OCI-LY7 (cell line): Measurements from ENCODE around the gene TMEM218. TPM values are rescaled to one million over a fixed set of nuclear protein-coding genes. Genes with fewer than 3 reads are reported as not detected.
A peak's percentile ranks its signal among the peaks of the same experiment; 100 is the strongest.

ENCODE experiments used
- BruUV-seq: library from RNA; stranded (reverse); fragments of 400-500 nt; replicated peaks from 2 replicates; lab custom pipeline; 2021; lab: Mats Ljungman, UMichigan
- CTCF ChIA-PET: fragments of 300-600 bp; sonication (Branson Sonifier 250); formaldehyde crosslinking; loops from one replicate; lab custom pipeline; 2022; ENCODE audit warnings: antibody characterized with exemption; ENCODE audit not compliant: unreplicated experiment; lab: Charles Lee
- POLR2A ChIA-PET: fragments of 300-600 bp; sonication (Branson Sonifier 250); formaldehyde crosslinking; loops from one replicate; lab custom pipeline; 2022; ENCODE audit warnings: antibody characterized with exemption; lab: Charles Lee
- DNase-seq: peaks from one replicate; pipeline ENCODE4 v3.0.0-alpha.2; 2015; ENCODE audit warnings: low spot score
- H2AFZ ChIP-seq: fragments of 200-600 bp; sonication (generic), shearing (Covaris generic); 2 replicates; pipeline ENCODE4 v1.6.1; 2014; ENCODE audit warnings: mild to moderate bottlenecking, antibody characterized with exemption, low read length, moderate library complexity
- H3K27ac ChIP-seq: fragments of 200-600 bp; sonication (generic); 2 replicates; pipeline ENCODE4 v1.5.1; 2014; ENCODE audit warnings: mixed run types, low read depth, mild to moderate bottlenecking, moderate library complexity, low read length, inconsistent platforms; ENCODE audit not compliant: poor library complexity, severe bottlenecking
- H3K36me3 ChIP-seq: fragments of 200-600 bp; sonication (generic); 2 replicates; pipeline ENCODE4 v1.6.1; 2014; ENCODE audit warnings: mild to moderate bottlenecking, antibody characterized with exemption, low read length, moderate library complexity, mixed read lengths; ENCODE audit not compliant: insufficient read depth
- H3K4me1 ChIP-seq: fragments of 200-600 bp; sonication (generic); 2 replicates; pipeline ENCODE4 v1.5.1; 2014; ENCODE audit warnings: mild to moderate bottlenecking, low read length; ENCODE audit not compliant: insufficient read depth, poor library complexity, severe bottlenecking
- H3K4me2 ChIP-seq: fragments of 200-600 bp; sonication (generic); 2 replicates; pipeline ENCODE4 v1.6.1; 2014; ENCODE audit warnings: mild to moderate bottlenecking, low read length
- H3K4me3 ChIP-seq: fragments of 200-600 bp; sonication (generic); 2 replicates; pipeline ENCODE4 v1.5.1; 2014; ENCODE audit warnings: mild to moderate bottlenecking, low read depth, low read length; ENCODE audit not compliant: poor library complexity, severe bottlenecking
- H3K79me2 ChIP-seq: fragments of 200-600 bp; sonication (generic); 2 replicates; pipeline ENCODE4 v1.6.1; 2016; ENCODE audit warnings: low read depth, mild to moderate bottlenecking, low read length, moderate library complexity, mixed read lengths; ENCODE audit not compliant: insufficient read depth
- H3K9me2 ChIP-seq: fragments of 200-600 bp; sonication (generic); 2 replicates; pipeline ENCODE4 v1.6.1; 2016; ENCODE audit warnings: mild to moderate bottlenecking, low read length, mixed read lengths; ENCODE audit not compliant: insufficient read depth
- H3K9me3 ChIP-seq: fragments of 200-600 bp; sonication (generic); 2 replicates; pipeline ENCODE4 v1.6.1; 2014; ENCODE audit warnings: mild to moderate bottlenecking, mixed run types, low read length, mixed read lengths
- H4K20me1 ChIP-seq: fragments of 200-600 bp; sonication (generic); 2 replicates; pipeline ENCODE4 v1.6.1; 2014; ENCODE audit warnings: mild to moderate bottlenecking, antibody characterized with exemption, low read length, moderate library complexity, mixed read lengths; ENCODE audit not compliant: insufficient read depth
- EZH2phosphoT487 ChIP-seq: fragments of 200-600 bp; sonication (generic); IDR thresholded peaks from 2 replicates; pipeline ENCODE4 v1.6.1; 2018; ENCODE audit warnings: low read depth, borderline replicate concordance, mild to moderate bottlenecking, mixed run types, antibody characterized with exemption, low read length, moderate library complexity, mixed read lengths
- intact Hi-C: fragments of 100-400 bp; cut with micrococcal nuclease; formaldehyde crosslinking; loops from one replicate; pipeline ENCODE4 v1.10.0; 2022; ENCODE audit not compliant: unreplicated experiment
- total RNA-seq, 2 experiments: library from RNA; depleted of rRNA in 1 of 2; stranded (reverse); fragments of >200 nt in 1 of 2; shearing (Covaris generic) in 1 of 2; gene quantifications; 2 replicates each; pipeline ENCODE4 v1.2.3, GENCODE V29; 2014 to 2022
- TF ChIP-seq, protein P1 (sequence below): fragments of 200-600 bp; sonication (generic); conservative IDR thresholded peaks from 2 replicates; pipeline ENCODE4 v1.5.1; 2014; ENCODE audit warnings: mild to moderate bottlenecking, antibody characterized with exemption, low read length, moderate library complexity, mixed read lengths

TMEM218 gene
- total RNA-seq, 2 experiments from 2014 or later: 24.4 to 28.1 TPM

DNA sequence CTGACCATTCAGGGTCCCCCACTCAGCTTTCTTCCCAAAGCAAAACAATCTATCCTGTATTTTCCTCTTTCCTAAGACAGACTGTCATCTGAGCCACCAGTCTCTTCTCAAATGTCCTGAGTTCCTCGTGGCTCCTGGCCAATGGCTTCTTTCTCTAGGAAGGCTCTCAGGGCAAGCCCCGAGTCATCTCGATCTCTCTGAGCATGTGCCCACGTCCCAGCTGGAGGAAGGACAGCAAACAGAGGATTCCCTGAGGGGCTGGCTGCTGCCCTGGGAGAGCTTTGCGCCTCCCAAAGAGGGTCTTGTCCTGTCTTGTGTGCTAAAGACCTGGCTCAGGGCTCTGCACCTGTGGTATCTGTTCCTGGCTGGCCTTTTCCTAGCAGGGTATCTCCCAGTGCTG lies 40.0 kb downstream of the TMEM218 start:
- H3K4me3 ChIP-seq: no peak overlapping the region
- no peak for DNase-seq
- no TSS peak for BruUV-seq
- no peaks in the 10 kb centered on the region for H3K9me2 ChIP-seq
- H3K36me3 ChIP-seq: no peaks in the 10 kb centered on the region
- intact Hi-C loops: loop anchor here (5.0 kb wide), 1 partner anchor 41 kb away; the partner anchor contains the start of gene TMEM218
- no peak overlapping the region for H3K27ac ChIP-seq
- H3K9me3 ChIP-seq: no peaks in the 10 kb centered on the region
- POLR2A ChIA-PET: interaction anchor here (0.5 to 3.8 kb wide), 6 partner anchors 16 to 1327 kb away, joined by 3 to 15 read pairs (median 4); partner anchors contain the start of gene TMEM218
- H3K79me2 ChIP-seq: no peaks in the 10 kb centered on the region
- CTCF ChIA-PET: interaction anchor here (0.6 to 1.4 kb wide), 3 partner anchors 20 to 53 kb away, joined by 3 to 5 read pairs (median 3); no protein-coding TSS in a partner anchor
- TF ChIP-seq, protein P1, sequence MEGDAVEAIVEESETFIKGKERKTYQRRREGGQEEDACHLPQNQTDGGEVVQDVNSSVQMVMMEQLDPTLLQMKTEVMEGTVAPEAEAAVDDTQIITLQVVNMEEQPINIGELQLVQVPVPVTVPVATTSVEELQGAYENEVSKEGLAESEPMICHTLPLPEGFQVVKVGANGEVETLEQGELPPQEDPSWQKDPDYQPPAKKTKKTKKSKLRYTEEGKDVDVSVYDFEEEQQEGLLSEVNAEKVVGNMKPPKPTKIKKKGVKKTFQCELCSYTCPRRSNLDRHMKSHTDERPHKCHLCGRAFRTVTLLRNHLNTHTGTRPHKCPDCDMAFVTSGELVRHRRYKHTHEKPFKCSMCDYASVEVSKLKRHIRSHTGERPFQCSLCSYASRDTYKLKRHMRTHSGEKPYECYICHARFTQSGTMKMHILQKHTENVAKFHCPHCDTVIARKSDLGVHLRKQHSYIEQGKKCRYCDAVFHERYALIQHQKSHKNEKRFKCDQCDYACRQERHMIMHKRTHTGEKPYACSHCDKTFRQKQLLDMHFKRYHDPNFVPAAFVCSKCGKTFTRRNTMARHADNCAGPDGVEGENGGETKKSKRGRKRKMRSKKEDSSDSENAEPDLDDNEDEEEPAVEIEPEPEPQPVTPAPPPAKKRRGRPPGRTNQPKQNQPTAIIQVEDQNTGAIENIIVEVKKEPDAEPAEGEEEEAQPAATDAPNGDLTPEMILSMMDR: no peak
- TF ChIP-seq EZH2phosphoT487: no peak
- peak overlapping the region; percentile 27; the same call in 1 of the 2 replicates for H2AFZ ChIP-seq
- H3K4me1 ChIP-seq: peaks cover 45% of the 10 kb centered on the region
- peak overlapping the region; percentile 77 for H3K4me2 ChIP-seq
- H4K20me1 ChIP-seq: no peaks in the 10 kb centered on the region

DNA sequence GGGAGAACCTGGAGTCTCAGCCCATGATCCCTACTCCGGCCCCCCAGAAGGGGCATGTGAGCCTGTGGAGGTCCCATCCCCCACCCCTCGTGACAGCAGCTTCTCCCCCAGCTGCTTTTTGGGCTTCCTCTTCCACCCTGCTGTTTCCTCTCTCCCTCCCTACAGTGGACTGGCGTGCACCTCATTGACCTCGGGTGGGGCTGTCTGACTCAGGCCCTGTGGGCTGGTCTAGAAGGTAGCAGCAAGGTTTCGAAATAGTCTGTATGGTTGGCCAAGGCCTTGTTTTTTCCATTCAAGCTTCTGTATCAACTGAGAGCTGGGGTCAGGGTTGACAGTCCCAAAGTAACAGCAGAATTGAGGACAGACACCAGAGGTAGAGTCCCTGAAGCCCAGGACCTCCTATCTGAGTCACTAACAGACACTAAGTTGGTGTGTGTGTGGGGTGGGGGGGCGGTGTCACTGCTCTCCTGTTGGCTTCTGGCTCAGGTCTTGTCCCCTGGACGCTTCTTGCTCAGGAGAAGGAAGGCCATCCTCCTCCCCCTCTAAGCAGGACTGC lies 40.6 kb downstream of the TMEM218 start:
- H3K4me2 ChIP-seq: peak overlapping the region; percentile 77
- ChIA-PET CTCF (interaction anchor here (1.0 kb wide), 1 partner anchor 41 kb away, joined by 3 read pairs; the partner anchor contains the start of gene TMEM218), POLR2A (interaction anchor here (0.5 to 3.8 kb wide), 2 partner anchors 41 to 1327 kb away, joined by 4 to 15 read pairs; partner anchors contain the start of gene TMEM218)
- TF ChIP-seq, protein P1: no peak
- TF ChIP-seq EZH2phosphoT487: no peak
- no TSS peak for BruUV-seq
- intact Hi-C loops: loop anchor here (5.0 kb wide), 1 partner anchor 42 kb away; the partner anchor contains the start of gene TMEM218
- no peak overlapping the region for H3K4me3 ChIP-seq
- no peaks in the 10 kb centered on the region for H3K79me2 ChIP-seq
- DNase-seq: peak; percentile 33
- no peaks in the 10 kb centered on the region for H4K20me1 ChIP-seq
- no peaks in the 10 kb centered on the region for H3K36me3 ChIP-seq
- no peak overlapping the region for H3K27ac ChIP-seq
- H3K4me1 ChIP-seq: peaks cover 45% of the 10 kb centered on the region
- peak overlapping the region; percentile 27; the same call in 1 of the 2 replicates for H2AFZ ChIP-seq
- H3K9me2 ChIP-seq: no peaks in the 10 kb centered on the region
- H3K9me3 ChIP-seq: no peaks in the 10 kb centered on the region
